Astrocyte of the spinal cord (primary cell): Measurements from ENCODE around the gene RICTOR.
A peak's percentile ranks its signal among the peaks of the same experiment; 100 is the strongest.

Experiments used
- DNase-seq: peaks from one replicate; pipeline ENCODE4 v3.0.0; 2011; ENCODE audit warnings: low read depth, low spot score
- H3K4me3 ChIP-seq: 2 replicates; pipeline ENCODE4 v1.5.1; 2011; ENCODE audit warnings: low read depth, mild to moderate bottlenecking, low read length, moderate library complexity
- CTCF ChIP-seq: IDR thresholded peaks from 2 replicates; pipeline ENCODE4 v1.5.1; 2012; ENCODE audit warnings: low read depth, mild to moderate bottlenecking, low read length, inconsistent platforms
- in situ Hi-C: cut with HindIII; loops from 2 replicates; pipeline ENCODE4 v1.10.0; 2017; ENCODE audit warnings: low sequenced_read_pairs

Gene RICTOR

GRCh38 chr5:39082995-39083394 lies 8.8 kb upstream of the RICTOR start:
- in situ Hi-C loops: no loop called here
- no peak for TF ChIP-seq CTCF
- no peak for DNase-seq
- H3K4me3 ChIP-seq: no peak overlapping the region

- in situ Hi-C loops: no loop called here
- H3K4me3 ChIP-seq: no peak overlapping the region
- peak; percentile 86 for TF ChIP-seq CTCF
- peak; percentile 63 for DNase-seq
Measured at GRCh38 chr5:39080597-39081204, 6.5 kb upstream of the RICTOR start.

GRCh38 chr5:39080168-39080567 lies 6.0 kb upstream of the RICTOR start:
- no peak overlapping the region for H3K4me3 ChIP-seq
- TF ChIP-seq CTCF: no peak
- in situ Hi-C loops: no loop called here
- no peak for DNase-seq

GRCh38 chr5:39079147-39079546 lies 4.9 kb upstream of the RICTOR start:
- no peak for TF ChIP-seq CTCF
- H3K4me3 ChIP-seq: no peak overlapping the region
- in situ Hi-C loops: no loop called here
- DNase-seq: no peak

GRCh38 chr5:39076757-39077728 lies 2.8 kb upstream of the RICTOR start:
- TF ChIP-seq CTCF: no peak
- peak; percentile 36 for DNase-seq
- H3K4me3 ChIP-seq: no peak overlapping the region
- in situ Hi-C loops: no loop called here

GRCh38 chr5:39076101-39076756 lies 2.0 kb upstream of the RICTOR start:
- no peak for DNase-seq
- no peak overlapping the region for H3K4me3 ChIP-seq
- in situ Hi-C loops: no loop called here
- no peak for TF ChIP-seq CTCF
